GM21515 (cell line): ENCODE data around the gene RAB25.
"Not testable (repeated sequence)": the region's sequence is repeated elsewhere in the genome, so short reads cannot be mapped to it uniquely, and the experiment has no call there.

Source experiments
- ATAC-seq: cut with Tn5 transposase; IDR thresholded peaks from one replicate; pipeline ENCODE4 v1.9.1; 2021; ENCODE audit not compliant: unreplicated experiment

Gene RAB25

DNA sequence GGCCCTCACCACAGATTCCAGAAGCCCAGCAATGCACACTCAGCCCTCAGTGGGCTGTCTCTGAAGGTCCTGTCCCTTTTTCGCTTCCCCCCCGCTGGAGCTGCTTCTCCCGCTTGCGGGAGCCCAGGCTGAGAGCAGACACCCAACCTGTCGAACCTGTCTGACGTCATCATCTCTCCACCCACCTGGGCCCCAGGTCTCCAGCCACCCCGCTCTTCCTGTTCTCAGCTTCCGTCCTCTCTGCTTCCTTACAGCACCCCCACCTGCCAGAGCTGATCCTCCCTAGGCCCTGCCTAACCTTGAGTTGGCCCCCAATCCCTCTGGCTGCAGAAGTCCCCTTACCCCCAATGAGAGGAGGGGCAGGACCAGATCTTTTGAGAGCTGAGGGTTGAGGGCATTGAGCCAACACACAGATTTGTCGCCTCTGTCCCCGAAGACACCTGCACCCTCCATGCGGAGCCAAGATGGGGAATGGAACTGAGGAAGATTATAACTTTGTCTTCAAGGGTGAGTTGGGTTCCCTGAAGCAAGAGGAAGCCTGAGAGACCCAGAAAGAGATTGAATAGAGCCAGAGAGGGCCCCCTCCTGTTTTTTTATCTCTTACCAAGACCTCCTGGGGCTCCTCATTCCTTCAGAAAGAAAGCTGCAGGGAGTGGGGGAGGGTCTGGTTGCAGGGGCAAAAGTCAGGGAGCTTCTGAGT, at the start of gene RAB25:
Gene RAB25, plus strand, starts transcription at position 224 of the 700 bp plus-strand sequence. Its CDS starts 241 bp downstream, at position 465.
- no peak for ATAC-seq

DNA sequence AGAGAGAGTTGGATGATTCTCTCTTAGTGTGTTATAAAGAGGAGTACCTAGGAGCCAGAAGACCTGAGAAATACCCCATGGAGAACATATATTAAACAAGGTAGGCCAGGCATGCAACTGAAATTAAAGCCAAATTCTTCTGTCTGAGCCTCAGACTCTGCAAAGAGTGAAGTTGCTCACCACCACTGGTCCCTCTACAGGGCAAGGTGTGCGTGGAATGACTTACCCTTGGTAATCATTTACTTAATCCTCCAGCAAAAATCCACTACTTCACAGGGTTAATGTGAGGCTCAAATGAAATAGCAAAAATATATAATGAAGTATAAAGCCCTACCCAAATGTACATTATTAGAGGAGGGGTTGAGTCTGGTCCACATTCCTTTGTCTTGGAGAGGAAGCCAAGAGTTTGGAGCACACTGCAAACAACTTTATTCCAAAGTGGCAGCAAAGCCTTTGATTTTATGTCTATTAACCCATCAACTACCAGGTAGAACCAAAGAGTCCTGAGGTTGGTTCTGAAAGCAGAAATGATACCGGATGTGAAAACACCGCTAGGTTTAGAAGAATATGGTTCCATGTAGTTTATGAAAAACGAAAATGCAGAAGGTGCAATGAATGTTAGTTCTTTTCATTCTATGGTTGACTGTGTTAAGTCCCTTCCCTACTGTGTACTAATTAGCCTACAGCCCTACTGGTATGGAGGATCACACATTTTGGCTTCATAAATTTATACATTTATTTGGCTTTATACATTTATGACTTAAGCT, 48.7 kb upstream of the RAB25 start:
- ATAC-seq, result peak; percentile 77

DNA sequence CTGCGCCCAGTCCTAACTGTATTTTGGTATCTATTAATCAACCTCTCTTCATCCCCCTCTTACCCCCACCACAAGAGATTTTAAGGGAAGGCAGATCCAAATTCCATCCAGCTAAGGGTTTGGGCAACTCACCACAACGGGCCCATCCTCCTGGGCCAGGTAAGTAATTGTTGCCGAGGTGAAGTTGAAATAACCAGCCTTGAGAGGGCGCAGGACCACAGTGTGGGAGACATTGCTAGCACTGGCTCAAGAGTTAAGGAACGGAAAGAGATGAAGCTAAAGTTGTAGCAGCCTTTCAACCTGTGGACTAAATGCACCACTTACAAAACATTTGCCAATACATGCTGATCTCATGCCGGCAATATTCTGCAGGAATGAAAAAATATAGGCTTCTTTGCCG, 46.1 kb upstream of the RAB25 start:
- no peak for ATAC-seq

DNA sequence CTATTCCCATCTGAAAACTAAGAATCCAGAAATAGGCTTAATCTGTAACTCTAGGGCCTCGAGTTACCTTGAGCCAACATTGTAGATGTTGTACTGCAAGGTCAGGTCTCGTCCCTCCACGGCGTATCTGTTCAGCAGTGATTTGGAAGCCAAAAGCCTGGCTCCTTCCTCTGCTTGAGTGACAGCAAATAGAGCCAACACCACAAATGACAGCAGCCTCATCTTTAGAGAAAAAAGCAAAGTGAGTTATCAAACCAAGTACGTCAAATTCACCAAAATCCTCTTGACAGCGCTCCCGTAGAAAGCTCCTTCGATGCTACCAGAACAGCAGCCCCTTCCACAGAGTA, 41.0 kb upstream of the RAB25 start:
- ATAC-seq, result no peak

DNA sequence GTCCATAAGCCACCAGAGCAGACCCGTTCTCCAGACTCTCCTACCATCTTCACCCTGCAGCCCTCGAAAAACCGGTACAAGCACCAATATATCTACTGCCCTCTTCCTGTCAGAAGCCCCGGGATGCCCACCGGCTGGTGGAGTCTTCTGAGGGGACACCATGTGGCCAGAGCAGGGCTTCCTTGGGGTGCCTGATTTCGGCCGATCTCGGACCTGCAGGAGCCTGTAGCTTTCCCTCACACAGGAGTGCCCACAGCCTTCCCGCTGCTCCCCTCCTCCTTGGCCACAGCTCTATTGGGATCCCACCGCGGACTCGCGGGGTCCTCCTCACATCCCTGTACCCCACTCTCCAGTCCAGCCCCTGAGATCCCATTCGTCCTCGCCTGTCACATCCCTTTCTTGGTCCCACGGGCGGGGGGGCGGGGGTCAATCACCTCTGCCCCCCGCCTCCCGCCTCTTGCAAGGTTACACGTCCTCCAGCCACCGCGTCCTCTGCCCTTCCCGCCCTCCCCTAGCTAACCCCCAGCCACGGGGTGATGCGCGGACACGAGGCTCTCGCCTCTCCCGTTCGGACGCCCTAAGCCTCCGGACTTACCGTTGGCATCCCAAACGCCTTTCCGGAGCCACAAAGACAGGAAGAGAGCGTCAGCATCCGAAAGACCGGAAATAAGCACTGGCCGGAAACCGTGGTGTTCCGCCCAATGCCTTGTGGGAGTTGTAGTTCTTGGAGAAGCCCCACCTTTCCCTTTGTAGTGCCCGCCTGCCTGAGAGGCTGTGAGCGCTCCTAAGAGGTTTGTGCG, 40.5 kb upstream of the RAB25 start, which contains the start of gene SSR2:
Gene SSR2, minus strand, starts transcription at position 659 of the 800 bp plus-strand sequence. CDS start 784 bp downstream, outside the sequence.
- ATAC-seq, result peak; percentile 94

DNA sequence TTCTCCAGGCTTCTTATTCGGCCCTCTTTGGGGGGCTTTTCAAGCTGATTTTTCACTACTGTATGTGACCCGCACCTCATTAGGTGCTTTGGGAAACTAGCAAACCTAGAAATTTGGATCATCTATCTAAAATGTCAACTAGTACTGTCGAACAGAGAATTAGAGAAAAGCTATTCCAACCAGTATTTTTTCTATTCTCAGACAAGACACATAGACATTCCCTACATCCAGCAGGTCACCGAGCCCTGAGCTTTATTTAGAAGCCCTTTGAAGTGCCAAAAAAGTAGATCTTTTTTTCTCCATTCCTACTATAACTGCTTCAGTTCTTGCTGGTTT, 39.9 kb upstream of the RAB25 start:
- no peak for ATAC-seq

DNA sequence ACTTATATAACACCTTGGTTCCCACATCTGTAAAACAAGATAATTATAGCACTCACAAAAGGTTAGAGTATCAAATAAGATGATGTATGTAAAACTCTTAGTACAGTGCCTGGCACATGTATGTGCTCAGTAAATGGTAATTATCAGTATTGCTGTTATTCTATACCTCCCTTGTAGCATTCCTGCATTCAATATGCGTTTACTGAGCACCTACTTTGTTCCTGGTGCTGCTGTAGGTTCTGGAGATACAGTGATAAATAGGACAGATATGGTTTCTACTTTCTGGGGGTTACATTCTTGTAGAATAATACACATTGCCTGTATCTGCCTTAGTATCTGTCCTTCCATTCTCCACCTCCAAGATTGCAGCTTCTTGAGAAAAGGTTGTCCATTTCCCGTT, 39.0 kb upstream of the RAB25 start:
- ATAC-seq, result no peak

DNA sequence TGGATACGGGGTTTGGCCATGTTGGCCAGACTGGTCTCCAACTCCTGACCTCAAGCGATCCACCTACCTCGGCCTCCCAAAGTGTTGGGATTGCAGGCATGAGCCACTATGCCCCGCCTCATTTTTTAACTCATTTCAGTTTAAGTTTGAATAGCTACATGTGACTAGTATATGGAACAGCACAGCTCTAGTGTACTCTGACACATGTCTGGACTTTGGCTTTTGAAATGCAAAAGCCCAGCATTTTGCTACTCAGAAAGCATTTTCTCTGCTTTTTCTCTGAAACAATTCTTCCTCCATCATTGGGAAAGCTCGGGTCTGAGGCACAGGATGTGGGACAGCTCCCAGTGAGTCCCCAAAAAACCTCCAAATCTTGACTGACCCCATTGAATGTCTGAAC, 36.2 kb upstream of the RAB25 start:
- ATAC-seq, result no peak

DNA sequence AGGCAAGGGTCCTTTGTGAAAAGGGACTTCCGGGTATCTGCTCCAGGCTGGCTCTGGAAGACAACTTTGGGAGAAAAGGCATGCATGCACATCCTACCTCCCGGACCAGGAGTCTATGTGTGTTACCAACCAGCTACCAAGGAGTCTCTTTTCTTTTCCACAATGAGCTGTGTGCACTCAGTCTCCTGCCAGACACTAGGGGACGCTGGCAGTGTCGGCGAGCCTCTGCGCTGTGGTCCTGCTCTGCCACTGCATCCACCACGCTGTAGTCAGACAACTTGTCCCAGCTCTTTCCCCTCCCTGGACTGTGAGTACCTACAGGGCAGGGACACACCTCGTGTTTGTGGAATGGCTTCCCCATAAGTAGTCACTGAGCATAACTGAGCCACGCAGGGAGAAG, 35.1 kb upstream of the RAB25 start:
- no peak for ATAC-seq

DNA sequence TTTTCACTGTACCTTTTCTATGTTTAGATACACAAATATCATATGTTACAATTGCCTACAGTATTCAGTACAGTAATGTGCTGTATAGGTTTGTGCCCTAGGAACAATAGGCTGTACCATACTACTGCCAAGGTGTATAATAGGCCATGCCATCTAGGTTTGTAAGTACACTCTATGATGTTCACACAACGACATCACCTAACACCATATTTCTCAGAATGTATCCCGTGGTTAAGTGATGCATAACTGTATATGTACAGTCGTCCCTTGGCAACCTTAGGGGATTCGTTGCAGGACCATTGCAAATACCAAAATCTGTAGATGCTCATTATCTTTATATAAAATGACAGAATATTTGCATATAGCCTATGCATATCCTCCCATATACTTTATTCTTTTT, 34.4 kb upstream of the RAB25 start:
- ATAC-seq, result no peak

DNA sequence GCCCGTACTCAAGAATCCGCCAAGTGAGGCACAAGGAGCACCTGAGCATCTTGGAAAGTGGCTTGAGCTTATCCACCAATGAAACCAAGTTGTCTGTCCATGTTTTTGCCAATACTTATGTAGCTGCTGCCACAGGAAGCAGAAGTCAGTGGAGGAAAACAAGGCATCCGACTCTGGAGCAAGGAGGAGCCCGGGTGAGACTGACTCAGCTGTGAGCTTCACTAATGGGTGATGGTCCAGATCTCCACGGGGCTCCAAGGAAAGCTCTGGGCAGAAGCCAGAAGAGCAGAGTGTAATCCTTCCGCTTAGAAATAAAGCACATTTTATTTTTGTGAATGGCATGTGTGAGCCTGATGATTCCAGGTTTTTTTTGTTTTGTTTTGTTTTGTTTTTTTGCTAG, 27.9 kb upstream of the RAB25 start:
- ATAC-seq, result no peak

DNA sequence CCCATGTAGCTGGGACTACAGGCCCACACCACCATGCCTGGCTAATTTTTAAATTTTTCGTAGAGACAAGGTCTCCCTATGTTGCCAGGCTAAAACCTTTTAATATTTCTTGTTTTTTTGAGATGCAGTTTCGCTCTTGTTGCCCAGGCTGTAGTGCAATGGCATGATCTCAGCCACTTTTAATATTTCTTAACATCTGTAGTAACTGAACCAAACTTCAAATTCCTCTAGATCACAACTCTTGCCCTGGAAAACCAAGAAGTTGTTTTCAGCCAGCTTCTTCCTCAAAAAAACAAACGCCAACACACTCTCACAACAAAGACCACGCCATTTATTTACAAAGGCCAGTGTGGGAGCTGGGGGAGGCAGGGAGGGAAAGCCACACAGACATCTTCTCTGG, 26.0 kb upstream of the RAB25 start:
- ATAC-seq, result not testable (repeated sequence)

DNA sequence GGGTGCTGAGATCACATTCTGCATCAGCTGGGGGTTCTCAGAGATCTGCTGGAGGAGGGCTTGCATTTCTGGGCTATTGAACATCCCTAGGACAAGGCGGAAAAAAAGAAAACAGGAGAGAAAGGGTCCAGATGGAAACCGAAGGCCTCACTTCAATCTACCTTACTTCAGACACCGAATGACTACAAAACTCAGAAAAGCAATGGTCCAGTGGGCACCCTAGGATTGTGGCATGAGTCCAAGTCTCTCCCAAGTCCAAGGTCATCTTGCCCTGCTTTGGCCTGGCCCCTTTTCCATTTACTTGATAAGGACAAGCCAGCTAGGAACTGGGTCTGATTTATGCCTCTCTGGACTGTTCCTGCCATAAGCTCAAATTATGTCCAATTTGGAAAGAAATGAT, 18.1 kb upstream of the RAB25 start:
- no peak for ATAC-seq

DNA sequence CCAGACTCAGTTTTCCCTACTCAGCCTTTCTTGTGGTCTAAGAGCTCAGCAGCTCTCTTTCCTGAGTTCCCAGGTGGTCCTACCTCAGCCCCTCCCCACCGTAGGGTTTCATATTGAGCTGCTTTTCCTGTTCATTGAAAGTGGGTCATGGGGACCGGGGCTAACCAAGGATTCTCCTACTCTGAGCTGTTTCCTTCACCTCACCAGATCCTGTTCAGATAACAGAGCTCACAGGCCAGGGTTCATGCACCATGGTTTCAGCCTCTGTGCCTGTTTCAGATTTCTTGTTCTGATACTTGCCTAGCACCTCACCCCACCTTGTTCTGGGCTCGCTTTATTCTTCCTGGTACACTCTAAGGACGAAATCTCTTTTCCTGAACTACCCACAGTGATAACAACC, 15.9 kb upstream of the RAB25 start:
- no peak for ATAC-seq

DNA sequence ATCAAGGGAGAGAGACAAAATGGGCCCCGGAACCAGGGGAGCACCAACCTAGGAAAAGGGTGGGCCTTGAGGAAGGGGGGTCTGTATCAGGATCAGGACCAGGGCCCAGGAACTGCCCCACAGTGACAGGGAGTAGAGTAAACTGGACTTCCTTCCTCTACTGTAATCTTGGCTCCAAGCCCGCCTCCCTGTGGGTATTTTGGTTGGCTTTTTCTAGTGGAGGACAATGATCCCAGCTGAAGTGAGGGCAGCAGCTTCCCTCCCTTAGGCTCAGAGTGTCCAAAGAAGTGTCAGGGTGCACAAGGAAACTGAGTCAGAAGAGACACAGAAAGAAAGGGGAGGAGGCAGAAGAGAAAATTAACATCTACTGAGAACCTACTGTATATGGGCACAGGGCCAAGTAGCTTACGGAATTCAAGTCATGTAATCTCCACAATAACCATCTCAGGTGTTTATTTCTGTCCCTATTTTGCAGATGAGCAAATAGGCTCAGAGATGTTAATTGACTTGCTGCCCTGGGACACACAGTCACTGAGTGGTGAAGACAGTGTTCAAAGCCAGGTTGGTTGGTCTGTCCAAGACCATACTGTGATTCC, 12.2 kb upstream of the RAB25 start:
- no peak for ATAC-seq

DNA sequence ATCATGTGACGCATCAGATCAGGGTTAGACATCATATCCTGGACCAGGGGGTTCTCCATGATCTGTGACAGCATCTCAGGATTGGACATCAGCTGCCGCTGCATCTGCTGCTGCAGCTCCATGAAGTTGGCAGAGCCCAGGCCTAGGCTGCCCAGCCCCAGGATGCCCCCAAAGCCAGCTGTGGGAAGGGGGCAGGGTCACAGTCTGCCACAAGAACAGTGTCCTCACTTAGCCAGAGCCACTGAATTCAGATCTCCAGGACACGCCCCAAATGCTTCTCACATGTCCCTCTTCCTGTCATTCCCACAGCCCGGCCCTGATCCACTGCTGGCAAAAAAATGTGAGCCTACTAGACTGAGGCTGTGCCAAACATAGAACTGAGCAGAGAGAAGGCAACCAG, 10.6 kb upstream of the RAB25 start:
- no peak for ATAC-seq

DNA sequence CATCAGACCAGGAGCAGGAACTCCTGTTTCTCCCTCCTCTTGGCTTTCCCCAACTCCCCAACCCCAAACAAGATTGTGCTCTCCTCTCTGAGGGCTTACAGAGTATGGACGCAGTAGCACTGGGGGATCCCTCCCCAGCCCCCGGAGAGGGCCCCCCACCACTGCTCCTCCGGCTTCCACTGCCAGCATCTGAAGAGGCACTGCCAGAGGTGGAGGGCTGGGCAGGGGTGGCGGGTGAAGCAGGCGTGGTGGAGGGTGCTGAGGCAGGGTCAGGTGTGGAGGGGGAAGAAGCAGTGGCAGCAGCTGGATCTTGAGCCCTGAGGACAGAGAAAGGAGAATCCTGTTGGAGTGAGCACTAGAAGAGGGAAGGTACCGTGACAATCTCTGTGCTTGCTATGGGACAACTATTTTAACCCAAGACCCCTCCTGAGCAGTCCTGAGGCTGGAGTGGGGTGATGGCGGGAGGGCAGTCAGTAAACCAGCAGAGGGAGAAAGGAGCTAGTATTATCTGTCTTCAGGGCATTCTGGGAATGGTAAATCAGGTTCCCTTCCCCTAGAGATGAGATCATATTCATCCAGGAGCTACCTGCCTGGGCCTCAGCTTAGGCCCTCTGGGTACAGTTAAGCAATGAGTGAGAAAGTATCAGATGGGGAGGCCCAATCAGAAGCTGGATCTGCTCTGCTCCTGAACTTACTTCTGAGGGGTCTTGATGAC, 9.8 kb upstream of the RAB25 start:
- ATAC-seq, result no peak

DNA sequence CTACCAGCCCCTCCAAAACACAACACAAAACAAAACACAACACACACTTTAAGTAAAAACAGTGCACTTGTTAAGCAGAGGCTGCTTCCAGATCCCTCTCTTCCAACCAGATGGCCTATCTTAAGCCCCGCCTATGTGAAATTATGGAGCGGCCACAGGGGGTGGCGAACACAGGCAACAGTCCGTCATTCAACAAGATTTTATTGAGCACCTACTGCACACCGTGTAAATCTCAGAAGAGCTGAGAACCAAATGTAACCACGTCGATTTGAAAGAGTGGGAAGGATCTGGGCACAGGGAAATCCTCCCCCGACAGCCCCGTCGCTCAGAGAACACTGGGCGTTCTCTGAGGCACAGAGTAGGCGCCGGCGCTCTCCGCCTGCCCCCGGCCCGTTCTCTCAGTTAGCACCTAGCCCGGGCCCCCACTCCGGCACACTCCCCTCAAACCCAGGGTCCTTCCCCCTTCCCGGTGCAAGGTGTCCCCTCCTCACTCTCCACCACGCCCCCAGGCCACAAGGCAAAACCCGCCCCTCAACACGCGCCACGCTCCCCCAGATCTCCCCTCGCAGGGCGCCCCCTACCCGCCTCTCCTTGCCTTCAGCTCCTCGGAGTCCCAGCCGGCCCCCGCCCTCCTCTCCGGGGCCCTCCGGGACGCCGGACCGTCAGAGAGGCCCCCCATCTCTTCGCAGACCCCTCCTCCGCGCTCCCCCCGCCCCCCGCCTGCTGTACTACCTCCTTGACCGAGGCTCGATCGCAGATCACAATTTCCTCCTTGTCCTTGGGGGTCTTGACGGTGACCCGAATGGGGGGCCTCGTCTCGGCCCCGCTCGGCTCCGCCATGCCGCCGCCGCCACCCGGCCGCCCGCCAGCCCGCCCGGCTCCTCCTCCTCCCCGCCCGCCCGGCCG, 7.8 kb upstream of the RAB25 start:
- peak; percentile 17 for ATAC-seq

DNA sequence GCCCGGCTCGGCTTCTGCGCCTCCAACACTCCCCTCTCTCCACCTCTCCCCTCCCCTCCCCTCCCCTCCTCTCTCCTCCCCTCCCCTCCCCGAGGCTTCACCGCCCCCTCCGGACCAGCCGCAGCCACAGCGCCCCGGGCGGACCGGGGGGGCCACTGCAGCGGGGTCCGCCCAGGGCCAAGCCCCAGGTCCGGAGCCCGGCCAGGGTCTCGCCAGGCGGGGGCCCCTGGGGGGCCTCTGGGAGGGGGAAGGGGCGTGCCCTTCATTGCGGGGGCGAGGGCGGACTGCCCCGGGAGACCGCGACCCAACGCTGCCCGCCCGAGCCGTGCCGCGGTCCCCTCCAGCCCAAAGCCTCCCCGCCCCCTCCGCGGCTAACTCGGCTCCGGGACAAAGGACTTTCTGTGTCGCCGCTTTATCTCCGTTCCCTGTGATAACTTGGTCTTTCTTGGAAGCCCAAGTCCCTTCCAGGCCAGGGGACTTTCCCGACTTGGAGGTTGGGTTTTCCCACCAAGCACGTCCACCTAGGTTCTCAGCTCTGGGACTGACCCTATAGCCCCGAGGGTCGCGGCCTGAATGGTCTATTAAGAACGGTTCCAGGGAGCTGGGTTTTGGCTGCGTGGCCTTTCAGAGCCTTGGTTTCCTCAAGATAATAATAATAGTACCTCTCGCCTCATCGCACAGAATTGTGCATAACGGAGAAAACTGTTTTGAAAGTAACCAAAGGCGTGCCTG, 7.0 kb upstream of the RAB25 start, which contains the start of gene UBQLN4:
Gene UBQLN4, minus strand, starts transcription at position 31 of the 732 bp plus-strand sequence. CDS start 97 bp downstream, outside the sequence.
- ATAC-seq, result peak; percentile 37
